Loucy (cell line): ENCODE measurements around the gene TCF7L2.

ENCODE experiments used
- CTCF ChIP-seq: fragments of 200-600 bp; sonication (generic); conservative IDR thresholded peaks from 2 replicates; pipeline ENCODE4 v1.5.1; 2014; ENCODE audit warnings: mild to moderate bottlenecking, antibody characterized with exemption, low read length
- EZH2phosphoT487 ChIP-seq: fragments of 200-600 bp; IDR thresholded peaks from 2 replicates; pipeline ENCODE4 v1.6.1; 2018; ENCODE audit warnings: antibody characterized with exemption, mild to moderate bottlenecking, moderate library complexity, borderline replicate concordance

DNA sequence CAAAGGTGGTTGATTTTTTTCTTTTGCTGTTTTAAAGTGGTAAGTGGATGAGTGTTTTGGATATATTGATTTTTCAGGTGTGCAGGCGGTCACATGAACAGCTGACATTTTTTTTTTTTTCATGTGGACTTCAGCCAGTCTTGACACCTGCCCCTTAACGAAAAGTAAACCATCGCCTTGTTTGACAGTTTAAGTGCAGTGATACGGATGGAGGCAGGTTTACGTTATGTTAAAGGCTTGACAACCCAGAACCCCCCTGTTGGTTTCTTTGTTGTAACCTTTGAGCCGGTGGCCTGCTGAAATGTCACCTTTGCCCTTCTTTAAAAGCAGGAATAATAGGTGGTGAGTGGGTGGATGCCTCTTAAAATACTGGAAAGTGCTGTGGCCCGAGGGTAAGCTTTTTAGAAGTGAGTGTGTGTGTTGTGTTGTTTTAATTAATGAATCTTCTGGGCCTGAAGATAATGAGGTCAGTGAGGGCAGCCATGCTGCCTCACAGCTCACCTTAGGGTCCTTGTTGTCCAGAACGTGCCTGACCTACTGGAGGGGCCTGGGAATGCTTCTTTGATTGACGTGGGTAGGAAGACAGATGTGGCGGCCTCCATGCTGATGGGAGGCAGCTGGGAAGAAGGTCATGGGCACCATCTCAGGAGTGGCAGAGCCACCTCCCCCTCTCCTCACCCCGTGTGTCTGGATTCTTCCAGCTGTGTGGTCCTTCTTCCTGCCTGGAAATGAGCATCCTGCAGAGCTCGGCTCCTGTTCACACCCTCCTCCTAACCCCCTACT lies 69.8 kb downstream of the TCF7L2 start:
- TF ChIP-seq CTCF = no peak
- no peak for TF ChIP-seq EZH2phosphoT487
